HUDEP-2 (cell line): ENCODE results near the gene DSP.

Experiments
- DNase-seq, 76 experiments: peaks; one replicate each; lab custom pipeline; 2025; ENCODE audit not compliant: unreplicated experiment in 76 of 76; lab: John Stamatoyannopoulos, UW

DSP gene, protein sequence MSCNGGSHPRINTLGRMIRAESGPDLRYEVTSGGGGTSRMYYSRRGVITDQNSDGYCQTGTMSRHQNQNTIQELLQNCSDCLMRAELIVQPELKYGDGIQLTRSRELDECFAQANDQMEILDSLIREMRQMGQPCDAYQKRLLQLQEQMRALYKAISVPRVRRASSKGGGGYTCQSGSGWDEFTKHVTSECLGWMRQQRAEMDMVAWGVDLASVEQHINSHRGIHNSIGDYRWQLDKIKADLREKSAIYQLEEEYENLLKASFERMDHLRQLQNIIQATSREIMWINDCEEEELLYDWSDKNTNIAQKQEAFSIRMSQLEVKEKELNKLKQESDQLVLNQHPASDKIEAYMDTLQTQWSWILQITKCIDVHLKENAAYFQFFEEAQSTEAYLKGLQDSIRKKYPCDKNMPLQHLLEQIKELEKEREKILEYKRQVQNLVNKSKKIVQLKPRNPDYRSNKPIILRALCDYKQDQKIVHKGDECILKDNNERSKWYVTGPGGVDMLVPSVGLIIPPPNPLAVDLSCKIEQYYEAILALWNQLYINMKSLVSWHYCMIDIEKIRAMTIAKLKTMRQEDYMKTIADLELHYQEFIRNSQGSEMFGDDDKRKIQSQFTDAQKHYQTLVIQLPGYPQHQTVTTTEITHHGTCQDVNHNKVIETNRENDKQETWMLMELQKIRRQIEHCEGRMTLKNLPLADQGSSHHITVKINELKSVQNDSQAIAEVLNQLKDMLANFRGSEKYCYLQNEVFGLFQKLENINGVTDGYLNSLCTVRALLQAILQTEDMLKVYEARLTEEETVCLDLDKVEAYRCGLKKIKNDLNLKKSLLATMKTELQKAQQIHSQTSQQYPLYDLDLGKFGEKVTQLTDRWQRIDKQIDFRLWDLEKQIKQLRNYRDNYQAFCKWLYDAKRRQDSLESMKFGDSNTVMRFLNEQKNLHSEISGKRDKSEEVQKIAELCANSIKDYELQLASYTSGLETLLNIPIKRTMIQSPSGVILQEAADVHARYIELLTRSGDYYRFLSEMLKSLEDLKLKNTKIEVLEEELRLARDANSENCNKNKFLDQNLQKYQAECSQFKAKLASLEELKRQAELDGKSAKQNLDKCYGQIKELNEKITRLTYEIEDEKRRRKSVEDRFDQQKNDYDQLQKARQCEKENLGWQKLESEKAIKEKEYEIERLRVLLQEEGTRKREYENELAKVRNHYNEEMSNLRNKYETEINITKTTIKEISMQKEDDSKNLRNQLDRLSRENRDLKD (N-terminal part only)

DNA sequence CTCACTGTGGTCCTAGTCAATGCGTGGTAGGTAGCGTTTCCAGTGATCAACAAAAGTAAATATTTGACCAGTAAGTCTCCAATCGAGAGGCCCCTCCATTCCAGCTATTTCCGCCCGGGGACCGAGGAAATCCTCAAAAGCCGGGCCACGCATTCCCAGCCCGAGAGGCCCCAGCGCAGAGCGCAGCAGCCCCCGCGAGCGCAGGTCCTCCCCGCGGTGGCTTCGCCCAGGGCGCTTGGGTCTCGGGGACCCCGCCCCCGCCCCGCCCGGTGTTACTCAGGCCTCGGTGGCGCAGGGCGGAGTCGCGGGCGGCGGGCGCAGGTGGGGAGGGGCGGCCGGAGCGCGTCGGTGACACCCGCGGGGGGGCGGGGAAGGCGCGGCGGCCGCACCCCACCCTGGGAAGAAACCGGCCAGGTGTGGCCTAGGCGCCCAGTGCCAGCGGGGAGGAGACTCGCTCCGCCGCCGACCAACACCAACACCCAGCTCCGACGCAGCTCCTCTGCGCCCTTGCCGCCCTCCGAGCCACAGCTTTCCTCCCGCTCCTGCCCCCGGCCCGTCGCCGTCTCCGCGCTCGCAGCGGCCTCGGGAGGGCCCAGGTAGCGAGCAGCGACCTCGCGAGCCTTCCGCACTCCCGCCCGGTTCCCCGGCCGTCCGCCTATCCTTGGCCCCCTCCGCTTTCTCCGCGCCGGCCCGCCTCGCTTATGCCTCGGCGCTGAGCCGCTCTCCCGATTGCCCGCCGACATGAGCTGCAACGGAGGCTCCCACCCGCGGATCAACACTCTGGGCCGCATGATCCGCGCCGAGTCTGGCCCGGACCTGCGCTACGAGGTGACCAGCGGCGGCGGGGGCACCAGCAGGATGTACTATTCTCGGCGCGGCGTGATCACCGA, at the start of gene DSP:
DSP (plus strand) TSS at position 497 of the 890 bp plus-strand sequence; CDS start at position 742, 245 bp downstream.
- DNase-seq, result peak in 1 of 76 experiments; percentile 24

DNA sequence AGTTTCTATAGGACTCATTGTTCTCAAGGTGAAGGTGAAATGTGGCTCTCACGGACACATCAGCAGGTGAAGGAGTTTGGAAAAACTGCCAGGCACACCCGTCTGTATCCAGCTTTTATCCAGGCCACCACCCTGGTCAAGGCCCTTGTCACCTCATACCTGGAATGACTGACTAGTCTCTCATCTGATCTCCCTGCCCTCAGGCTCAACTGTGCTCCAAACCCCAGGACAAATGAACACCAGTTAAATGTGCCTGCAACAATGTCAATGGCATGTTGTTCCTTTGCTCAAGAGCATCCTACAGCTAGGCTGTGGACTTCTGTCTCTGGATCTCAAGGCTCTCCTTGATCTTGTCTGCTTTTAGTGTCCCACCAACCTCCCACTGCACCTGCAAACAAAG, 47.6 kb upstream of the DSP start:
- DNase-seq, result no peak

DNA sequence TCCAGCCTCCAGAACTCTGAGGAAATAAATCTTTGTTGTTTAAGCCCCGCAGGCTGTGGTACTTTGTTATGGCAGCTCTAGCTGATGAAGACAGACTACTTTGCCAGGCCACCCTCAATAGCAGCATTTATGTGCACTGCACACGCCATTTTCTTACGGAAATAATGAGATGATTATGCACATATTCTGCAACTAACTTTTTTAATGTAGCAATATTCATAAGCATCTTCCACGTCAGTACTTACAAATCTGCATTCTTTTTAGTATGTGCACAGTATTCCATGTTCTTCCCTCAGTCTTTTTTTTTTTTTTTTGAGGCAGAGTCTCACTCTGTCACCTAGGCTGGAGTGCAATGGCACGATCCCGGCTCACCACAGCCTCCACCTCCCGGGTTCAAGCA, 46.8 kb upstream of the DSP start:
- no peak for DNase-seq

DNA sequence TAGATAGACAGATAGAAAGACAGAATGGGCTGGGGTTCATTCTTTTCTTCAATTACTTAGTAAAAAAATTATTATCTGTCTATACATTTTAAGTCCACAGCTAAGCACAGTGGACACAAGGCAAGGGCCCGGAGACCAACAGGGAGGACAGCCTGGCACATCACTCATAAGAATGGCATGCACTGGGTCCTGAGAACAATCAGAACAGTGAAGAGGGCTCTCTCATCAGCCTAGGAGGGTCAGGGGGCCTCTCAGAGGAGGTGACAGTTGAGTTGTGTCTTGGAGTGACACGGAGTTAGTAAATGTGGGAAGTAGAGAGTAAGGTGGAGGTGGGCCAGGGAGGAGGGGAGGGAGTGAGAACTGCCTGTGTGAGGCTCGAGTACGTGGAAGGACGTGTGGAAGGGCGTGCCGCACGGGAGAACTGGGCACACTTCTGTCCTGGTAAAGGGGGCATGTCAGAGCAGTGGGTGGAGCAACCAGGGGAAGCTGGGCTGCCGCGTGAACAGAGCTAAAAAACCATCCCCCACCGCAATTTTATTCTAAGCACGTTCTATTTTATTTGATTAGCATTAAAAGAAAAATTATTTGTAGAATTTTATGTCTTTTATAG, 45.1 kb upstream of the DSP start:
- no peak for DNase-seq

DNA sequence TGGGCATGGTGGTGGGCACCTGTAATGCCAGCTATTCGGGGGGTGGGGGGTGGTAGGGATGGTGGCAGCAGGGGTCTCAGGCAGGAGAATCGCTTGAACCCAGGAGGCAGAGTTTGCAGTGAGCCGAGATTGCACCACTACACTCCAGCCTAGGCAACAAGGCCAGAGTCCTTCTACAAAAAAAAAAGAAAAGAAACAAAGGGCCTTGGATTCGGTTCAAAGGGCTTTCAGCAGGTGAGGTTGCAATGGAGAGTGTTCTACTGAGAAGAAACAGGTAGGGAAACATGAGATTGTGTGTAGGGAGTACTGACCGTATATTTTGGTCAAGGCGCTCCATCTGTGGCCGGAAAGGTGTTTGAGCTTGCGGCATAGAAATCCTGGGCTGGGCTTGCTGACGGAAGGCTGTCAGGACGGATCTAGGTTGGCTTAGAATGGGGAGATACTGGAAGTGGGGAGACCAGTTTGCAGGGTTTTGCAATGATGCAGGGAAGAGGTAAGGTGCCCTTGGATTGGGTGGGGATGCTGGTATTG, 40.7 kb upstream of the DSP start:
- DNase-seq, result no peak

DNA sequence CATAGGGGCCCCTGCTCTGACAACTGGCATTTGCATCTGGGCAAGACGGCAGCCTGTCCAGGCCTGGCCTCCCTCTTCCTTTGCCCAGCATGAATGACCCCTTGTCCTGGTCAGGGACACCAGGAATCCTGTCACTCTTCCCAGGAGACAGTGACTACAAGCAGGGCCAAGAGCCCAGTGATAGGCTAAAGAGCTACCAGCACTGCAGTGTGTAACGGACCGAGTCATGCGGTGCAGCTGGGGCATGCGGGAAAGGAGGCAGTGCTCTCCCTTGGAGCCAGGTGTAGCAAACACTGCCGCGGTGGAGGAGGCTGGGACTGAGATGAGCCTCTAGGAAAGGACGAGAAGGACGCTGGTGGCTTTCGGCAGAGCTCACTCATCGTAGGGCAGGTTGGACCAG, 38.7 kb upstream of the DSP start:
- no peak for DNase-seq

DNA sequence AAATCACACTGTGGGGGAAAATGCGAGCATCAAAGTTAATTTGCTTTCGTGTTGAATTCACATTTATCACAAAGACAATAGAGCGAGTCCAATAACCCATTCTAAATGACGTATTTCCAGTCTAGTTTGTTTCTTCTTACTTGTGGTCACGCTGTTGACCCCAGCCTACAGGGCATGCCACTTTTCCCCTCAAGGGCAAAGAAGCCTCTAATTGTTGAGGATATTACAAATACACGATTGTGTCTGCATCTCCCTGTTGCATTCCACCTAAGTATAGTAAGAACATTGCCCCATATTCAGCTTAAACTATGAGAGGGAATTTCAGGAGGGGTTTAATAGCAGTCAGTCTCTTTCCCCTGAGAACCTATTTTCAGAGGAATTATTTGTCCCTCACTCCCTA, 37.4 kb upstream of the DSP start:
- DNase-seq, result no peak

DNA sequence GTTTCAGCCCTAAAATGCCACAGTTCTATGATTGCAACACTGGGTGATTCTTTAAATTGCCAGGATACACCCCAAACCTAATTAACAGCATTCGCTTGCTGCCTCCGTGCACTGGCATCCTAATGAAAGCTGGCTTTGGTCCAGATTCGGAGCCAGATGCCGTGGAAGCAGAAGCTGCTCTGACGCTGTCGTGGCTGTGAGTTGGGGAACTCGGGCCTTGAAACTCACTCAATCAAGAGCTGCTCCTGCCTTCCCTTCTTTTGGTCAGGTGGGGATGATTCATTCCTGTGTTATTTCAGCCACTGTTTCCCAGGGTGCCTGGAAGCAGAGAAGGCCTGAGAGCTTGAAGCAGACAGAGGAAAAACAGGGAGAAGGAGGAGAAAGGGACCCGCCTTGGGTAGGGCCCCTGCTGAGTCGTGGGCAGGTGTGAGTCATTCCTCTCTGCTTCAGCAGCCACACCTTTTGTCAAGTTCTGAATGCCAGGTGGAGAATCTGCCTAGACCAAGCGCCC, 36.2 kb upstream of the DSP start:
- DNase-seq, result no peak

DNA sequence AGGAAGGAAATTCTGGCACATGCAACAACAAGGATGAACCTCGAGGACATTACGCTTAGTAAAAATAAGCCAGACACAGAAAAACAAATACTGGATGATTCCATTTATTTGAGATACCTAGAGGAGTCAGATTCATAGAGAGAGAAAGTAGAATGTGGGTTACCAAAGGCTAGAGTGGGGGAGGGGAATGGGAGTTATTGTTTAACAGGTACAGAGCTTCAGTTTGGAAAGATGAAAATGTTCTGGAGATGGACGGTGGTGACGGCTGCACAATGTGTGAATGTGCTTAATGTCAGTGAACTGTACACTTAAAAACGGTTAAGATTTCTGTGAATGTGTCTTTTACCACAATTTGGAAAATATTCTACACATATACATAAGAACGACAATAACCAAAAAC, 33.9 kb upstream of the DSP start:
- DNase-seq, result no peak

DNA sequence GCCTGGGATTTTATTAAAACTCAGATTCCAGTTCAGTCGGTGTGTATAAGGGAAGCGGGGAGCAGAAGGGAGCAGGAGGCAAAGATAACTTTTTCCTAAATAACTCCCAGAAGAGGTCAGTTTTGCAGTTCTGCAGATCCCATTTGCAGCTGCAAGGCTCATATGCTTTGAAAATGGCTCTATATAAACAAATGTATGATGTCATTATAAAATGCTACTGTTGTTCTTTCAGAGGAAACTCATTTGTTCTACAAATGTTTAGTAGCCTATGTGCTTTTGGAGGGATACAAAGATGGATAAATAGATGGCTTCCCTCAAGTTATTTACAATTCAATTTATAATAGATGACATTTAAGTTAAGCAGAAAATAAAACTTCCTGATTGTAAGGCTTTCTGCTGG, 29.2 kb upstream of the DSP start:
- no peak for DNase-seq

DNA sequence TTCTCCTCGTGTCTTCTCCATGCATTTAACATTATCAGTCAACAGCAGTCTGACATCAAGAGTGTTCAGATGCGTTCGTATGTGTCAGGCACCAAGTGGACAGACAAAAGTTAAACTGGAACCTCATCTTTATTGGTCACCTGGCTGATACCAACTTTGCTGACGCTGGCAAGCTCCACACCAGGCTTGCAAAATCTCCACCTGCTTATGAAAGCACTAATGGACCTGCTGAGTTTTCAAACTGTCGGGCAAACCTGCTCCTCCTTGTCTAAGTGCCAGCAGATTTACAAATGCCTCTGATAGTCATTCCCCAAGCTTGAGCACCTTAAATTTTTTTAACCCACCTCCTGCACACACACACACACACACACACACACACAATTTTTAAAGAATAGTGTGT, 27.9 kb upstream of the DSP start:
- DNase-seq, result no peak

DNA sequence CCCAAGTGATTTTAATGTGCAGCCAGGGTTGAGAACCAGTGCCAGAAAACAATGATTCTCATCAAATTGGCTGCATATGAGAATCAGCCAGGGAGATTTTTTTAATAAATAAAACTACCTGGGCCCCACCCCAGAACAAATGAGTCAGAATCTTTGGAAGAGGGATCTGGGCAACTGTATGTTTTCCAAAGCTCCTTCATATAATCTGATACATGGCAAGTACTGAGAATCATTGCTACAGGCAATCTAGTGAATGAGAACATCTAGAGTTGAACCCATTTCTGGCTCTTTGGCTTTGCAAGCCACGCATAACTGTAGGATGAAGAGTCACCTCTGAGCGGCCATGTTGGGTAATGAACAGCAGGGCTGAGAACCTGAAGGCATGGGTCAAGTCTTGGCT, 26.1 kb upstream of the DSP start:
- DNase-seq, result no peak

DNA sequence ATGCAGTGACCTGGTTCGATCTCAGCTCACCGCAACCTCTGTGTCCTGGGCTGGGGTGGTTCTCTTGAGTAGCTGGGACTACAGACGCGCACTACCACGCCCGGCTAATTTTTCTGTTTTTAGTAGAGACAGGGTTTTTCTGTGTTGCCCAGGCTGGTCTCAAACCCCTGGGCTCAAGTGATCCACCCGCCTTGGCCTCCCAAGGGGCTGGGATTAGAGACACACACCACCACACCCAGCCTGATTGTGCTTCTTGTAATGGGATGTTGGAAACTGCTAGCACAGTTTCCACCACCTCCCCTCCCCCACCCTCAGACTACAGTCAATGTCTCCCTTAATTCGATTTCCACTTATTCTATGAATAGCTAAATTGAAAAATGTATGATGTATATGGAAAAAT, 22.6 kb upstream of the DSP start:
- DNase-seq, result no peak

DNA sequence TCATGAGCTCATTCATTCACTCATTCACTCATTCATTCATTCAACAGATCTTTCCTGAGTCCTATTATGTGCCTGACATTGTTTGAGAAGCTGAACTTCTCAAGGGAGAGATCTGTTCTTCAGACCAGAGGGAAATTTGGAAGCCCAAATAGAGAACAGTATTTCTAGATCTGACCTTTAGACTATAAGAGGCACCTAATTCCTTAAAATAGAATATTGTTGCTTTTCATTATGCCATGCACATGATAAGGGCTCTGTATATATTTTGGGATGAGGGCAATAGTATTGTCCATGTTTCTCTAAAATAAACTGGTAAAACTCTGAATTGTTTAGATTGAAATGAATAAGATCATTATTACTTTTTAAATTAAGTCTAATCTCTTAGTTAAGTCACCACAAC, 18.6 kb upstream of the DSP start:
- no peak for DNase-seq

DNA sequence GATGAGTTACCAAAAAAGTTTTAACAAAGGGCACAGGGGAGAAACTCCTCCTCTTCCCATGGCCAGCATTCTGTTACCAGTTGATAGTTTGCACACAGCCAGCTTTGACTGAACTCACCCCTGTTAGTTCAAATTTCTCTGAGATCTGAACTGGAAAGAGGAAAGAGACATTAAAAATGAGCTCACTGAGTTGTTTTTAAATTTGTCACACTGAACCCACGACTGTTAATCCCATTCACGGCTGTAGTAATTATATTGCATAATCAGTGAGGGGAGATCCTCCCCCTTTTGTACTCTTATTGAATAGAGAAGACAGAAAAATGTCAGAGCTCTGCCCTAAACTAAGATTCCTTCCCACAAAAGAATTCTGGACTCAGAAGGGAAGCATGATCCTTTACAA, 17.5 kb upstream of the DSP start:
- no peak for DNase-seq

DNA sequence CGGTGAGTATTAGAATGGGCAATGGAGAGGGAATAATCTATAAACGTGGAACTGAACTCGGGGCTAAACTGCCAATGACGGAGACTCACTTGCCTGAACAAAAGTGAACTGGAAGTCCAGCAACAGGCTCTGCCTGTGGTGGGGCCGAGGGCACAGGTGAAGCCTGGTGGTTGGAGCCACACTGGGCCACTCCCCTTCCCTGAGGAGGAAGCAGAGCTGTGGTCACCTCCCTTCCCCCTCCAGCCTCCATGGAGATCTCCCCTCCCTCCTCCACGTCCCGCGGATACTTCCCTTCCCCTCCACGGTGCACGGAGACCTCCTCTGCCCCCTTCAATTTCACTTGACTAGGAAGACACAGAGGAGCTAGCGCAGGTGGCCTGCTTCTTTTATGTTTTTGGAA, 14.7 kb upstream of the DSP start:
- no peak for DNase-seq

DNA sequence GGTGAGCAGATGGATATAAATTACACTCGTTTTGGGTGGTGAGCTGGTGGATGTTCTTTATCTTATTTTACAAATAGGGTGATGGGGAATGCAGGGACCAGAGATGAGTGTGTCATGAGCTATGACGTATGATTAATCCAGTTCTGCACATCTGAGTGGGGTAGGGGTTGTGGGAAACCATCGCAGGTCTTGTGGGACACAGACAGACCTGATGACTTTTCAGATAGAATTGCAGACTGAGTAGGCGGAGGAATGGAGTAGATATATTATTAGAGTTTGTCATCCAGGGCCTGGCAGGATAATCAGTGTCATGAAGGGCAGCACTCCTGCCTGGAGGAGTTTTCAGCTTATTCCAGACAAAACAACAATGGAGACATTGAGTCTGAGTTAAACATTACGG, 12.9 kb upstream of the DSP start:
- DNase-seq, result no peak

DNA sequence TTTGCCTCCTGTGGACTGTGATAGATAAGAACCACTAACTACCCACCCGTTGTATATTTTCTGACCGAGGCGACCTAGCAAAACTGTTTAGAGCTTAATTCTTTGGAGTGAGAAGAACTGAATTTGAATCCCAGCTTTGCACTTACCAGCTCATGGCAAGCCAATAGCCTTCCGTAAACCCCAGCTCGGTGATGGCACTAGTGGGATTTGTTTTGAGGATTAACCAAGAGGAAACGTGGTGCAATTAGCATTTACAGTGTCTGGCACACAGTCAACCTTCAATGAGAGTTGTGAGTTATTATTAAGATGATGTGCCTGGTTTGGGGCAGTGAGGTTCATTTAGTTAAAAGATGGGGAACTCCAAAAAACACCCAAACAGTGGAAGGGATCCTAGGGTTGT, 12.3 kb upstream of the DSP start:
- no peak for DNase-seq

DNA sequence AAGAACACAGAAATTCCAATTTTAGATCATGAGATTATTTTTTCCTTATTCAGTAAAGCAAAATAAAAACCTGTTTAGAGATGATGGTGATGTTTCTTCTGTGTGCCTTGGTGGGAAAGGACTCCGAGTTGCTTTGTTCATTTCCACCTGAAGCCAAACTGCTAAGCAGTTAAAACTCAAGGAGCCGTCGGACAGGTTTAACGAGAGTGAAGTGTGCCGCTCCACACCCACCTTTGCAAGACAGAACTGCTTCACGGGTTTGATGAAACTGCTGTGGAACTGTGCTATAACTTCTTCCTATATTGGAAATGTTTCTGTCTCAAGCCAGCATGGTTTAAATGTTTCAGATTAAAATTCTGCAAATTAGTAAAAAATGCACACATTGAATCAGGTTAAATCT, 9.2 kb upstream of the DSP start:
- no peak for DNase-seq
